Suprapubic skin (tissue), 4 donors: ENCODE results near the gene IPMK. TPM values are rescaled to one million over a fixed set of nuclear protein-coding genes. Genes with fewer than 3 reads are reported as not detected.
"Not testable (repeated sequence)": the region's sequence is repeated elsewhere in the genome, so short reads cannot be mapped to it uniquely, and the experiment has no call there.

Experiments used
- DNase-seq, 2 donors: peaks; one replicate each; pipeline ENCODE4 v3.0.0-alpha.2; 2019; ENCODE audit warnings: low spot score in 2 of 2
- H3K27ac ChIP-seq: fragments of 200-600 bp; sonication (generic); one replicate; pipeline ENCODE4 v1.5.1; 2019
- H3K27me3 ChIP-seq: fragments of 200-600 bp; sonication (generic); one replicate; pipeline ENCODE4 v1.5.1; 2019
- H3K36me3 ChIP-seq: fragments of 200-600 bp; sonication (generic); one replicate; pipeline ENCODE4 v1.5.1; 2019
- H3K4me1 ChIP-seq: fragments of 200-600 bp; sonication (generic); one replicate; pipeline ENCODE4 v1.5.1; 2019
- H3K4me3 ChIP-seq: fragments of 200-600 bp; sonication (generic); one replicate; pipeline ENCODE4 v1.5.1; 2019; ENCODE audit warnings: mild to moderate bottlenecking
- H3K9me3 ChIP-seq: fragments of 200-600 bp; sonication (generic); one replicate; pipeline ENCODE4 v1.5.1; 2019
- CTCF ChIP-seq, 2 donors: fragments of 200-600 bp in 1 of 2; fragments of 450-650 bp in 1 of 2; sonication (generic) in 1 of 2; IDR thresholded peaks; one replicate each; pipeline ENCODE4 v1.5.1; 2016 to 2019; ENCODE audit warnings: antibody characterized with exemption in 2 of 2, mild to moderate bottlenecking in 1 of 2, moderate library complexity in 1 of 2
- EP300 ChIP-seq: sonication (generic); formaldehyde crosslinking; IDR thresholded peaks from one replicate; pipeline ENCODE4 v1.6.1; 2017; ENCODE audit warnings: antibody characterized with exemption
- POLR2A ChIP-seq, 2 donors: fragments of 450-650 bp; IDR thresholded peaks; one replicate each; pipeline ENCODE4 v1.6.1; 2017; ENCODE audit warnings: antibody characterized with exemption in 2 of 2, mild to moderate bottlenecking in 2 of 2, moderate library complexity in 2 of 2
- POLR2AphosphoS5 ChIP-seq, 3 donors: sonication (generic); formaldehyde crosslinking; IDR thresholded peaks; one replicate each; pipeline ENCODE4 v1.6.1; 2017; ENCODE audit warnings: antibody characterized with exemption in 3 of 3
- WGBS: methylation state at CpG from one replicate; pipeline ENCODE4 v1.1.5; 2018; 5-methylcytosine and 5-hydroxymethylcytosine counted together
- total RNA-seq, 4 donors: library from RNA; depleted of rRNA; stranded (reverse); fragments of >200 nt; gene quantifications; one replicate each; pipeline ENCODE4 v1.1.0, GENCODE V29; 2016

Gene IPMK
- total RNA-seq, 4 donors from 2014 or later: 11.2 to 16.6 (median 14.3) TPM

- 72% methylated on average over 4 of the region's 4 CpGs for WGBS
Observed at GRCh38 chr10:58240531-58240930, 27.2 kb downstream of the IPMK start.

GRCh38 chr10:58239561-58240169 lies 28.0 kb downstream of the IPMK start:
- 76% methylated on average over 5 of the region's 5 CpGs for WGBS
- DNase-seq: no peak
- peaks cover 4% of the 10 kb centered on the region for H3K4me1 ChIP-seq
- H3K27ac ChIP-seq: no peak overlapping the region
- no peaks in the 10 kb centered on the region for H3K27me3 ChIP-seq
- no peak overlapping the region for H3K4me3 ChIP-seq
- no peak for TF ChIP-seq CTCF (IDR thresholded peaks at IDR 0.05)
- TF ChIP-seq EP300: no peak
- no peak for TF ChIP-seq POLR2AphosphoS5 (IDR thresholded peaks at IDR 0.05)
- TF ChIP-seq POLR2A (IDR thresholded peaks at IDR 0.05): no peak
- peaks cover 15% of the 10 kb centered on the region for H3K36me3 ChIP-seq
- no peaks in the 10 kb centered on the region for H3K9me3 ChIP-seq

More at GRCh38 chr10:58240531-58240930, 27.2 kb downstream of the IPMK start:
- Histone ChIP-seq H3K36me3 (peaks cover 12% of the 10 kb centered on the region), H3K27ac (no peak overlapping the region), H3K27me3 (no peaks in the 10 kb centered on the region), H3K4me1 (peaks cover 4% of the 10 kb centered on the region), H3K4me3 (no peak overlapping the region), H3K9me3 (no peaks in the 10 kb centered on the region)
- TF ChIP-seq POLR2A (IDR thresholded peaks at IDR 0.05): no peak
- no peak for DNase-seq

- peaks cover 4% of the 10 kb centered on the region for H3K4me1 ChIP-seq
- no peak overlapping the region for H3K27ac ChIP-seq
- no peaks in the 10 kb centered on the region for H3K9me3 ChIP-seq
- peaks cover 15% of the 10 kb centered on the region for H3K36me3 ChIP-seq
- no peak overlapping the region for H3K4me3 ChIP-seq
- H3K27me3 ChIP-seq: no peaks in the 10 kb centered on the region
- DNase-seq: no peak
- WGBS: 89% methylated on average over 3 of the region's 3 CpGs
- TF ChIP-seq POLR2AphosphoS5 (IDR thresholded peaks at IDR 0.05) (no peak), CTCF (IDR thresholded peaks at IDR 0.05) (no peak), EP300 (no peak), POLR2A (IDR thresholded peaks at IDR 0.05) (no peak)
Observed at GRCh38 chr10:58237014-58237834, 30.5 kb downstream of the IPMK start.

- peaks cover 44% of the 10 kb centered on the region for H3K36me3 ChIP-seq
- WGBS: 91% methylated on average over 7 of the region's 7 CpGs
- H3K4me1 ChIP-seq, H3K27ac ChIP-seq, H3K4me3 ChIP-seq, H3K27me3 ChIP-seq, H3K9me3 ChIP-seq, DNase-seq: not testable (repeated sequence)
Observed at GRCh38 chr10:58229856-58230255, 37.8 kb downstream of the IPMK start.

- Histone ChIP-seq H3K27me3 (no peaks in the 10 kb centered on the region), H3K4me3 (no peak overlapping the region), H3K4me1 (no peaks in the 10 kb centered on the region), H3K9me3 (no peaks in the 10 kb centered on the region), H3K36me3 (peaks cover 31% of the 10 kb centered on the region), H3K27ac (no peak overlapping the region)
- WGBS: 93% methylated on average over 2 of the region's 2 CpGs
- TF ChIP-seq CTCF (IDR thresholded peaks at IDR 0.05) (no peak), EP300 (no peak)
- DNase-seq: no peak
Observed at GRCh38 chr10:58225654-58226053, 42.0 kb downstream of the IPMK start.

GRCh38 chr10:58220769-58221451 lies 46.8 kb downstream of the IPMK start:
- WGBS: 97% methylated on average over 2 of the region's 2 CpGs
- Histone ChIP-seq H3K27ac (no peak overlapping the region), H3K27me3 (no peaks in the 10 kb centered on the region), H3K36me3 (peaks cover 5% of the 10 kb centered on the region), H3K4me3 (no peak overlapping the region), H3K4me1 (no peaks in the 10 kb centered on the region), H3K9me3 (no peaks in the 10 kb centered on the region)
- TF ChIP-seq POLR2A (IDR thresholded peaks at IDR 0.05) (no peak), EP300 (no peak)
- DNase-seq: no peak
